MM.1S (cell line): Measurements from ENCODE around the gene NOB1.

Source experiments
- DNase-seq: peaks from one replicate; pipeline ENCODE4 v3.0.0-alpha.2; 2015
- H2AFZ ChIP-seq: fragments of 300-600 bp; sonication (generic); 2 replicates; pipeline ENCODE4 v1.6.0; 2016; ENCODE audit warnings: antibody characterized with exemption, low read length
- H3F3A ChIP-seq: fragments of 300-600 bp; sonication (generic); 2 replicates; pipeline ENCODE4 v1.6.1; 2016; ENCODE audit warnings: mild to moderate bottlenecking, antibody characterized with exemption, low read length, moderate library complexity, mixed read lengths; ENCODE audit not compliant: insufficient read depth
- H3K27ac ChIP-seq: fragments of 300-600 bp; sonication (generic); 2 replicates; pipeline ENCODE4 v1.5.1; 2016; ENCODE audit warnings: mild to moderate bottlenecking, low read length
- H3K27me3 ChIP-seq: fragments of 300-600 bp; sonication (generic); replicated peaks from 2 replicates; pipeline ENCODE4 v1.6.0; 2016; ENCODE audit warnings: low read length; ENCODE audit not compliant: insufficient read depth
- H3K36me3 ChIP-seq: fragments of 300-600 bp; sonication (generic); replicated peaks from 2 replicates; pipeline ENCODE4 v1.6.1; 2016; ENCODE audit warnings: mild to moderate bottlenecking, low read length, mixed read lengths; ENCODE audit not compliant: insufficient read depth
- H3K4me1 ChIP-seq: fragments of 300-600 bp; sonication (generic); 2 replicates; pipeline ENCODE4 v1.6.1; 2016; ENCODE audit warnings: low read length, mixed read lengths
- H3K4me2 ChIP-seq: fragments of 300-600 bp; sonication (generic); 2 replicates; pipeline ENCODE4 v1.6.0; 2016; ENCODE audit warnings: low read depth, low read length
- H3K4me3 ChIP-seq: fragments of 300-600 bp; sonication (generic); 2 replicates; pipeline ENCODE4 v1.5.1; 2016; ENCODE audit warnings: low read length, mixed read lengths
- H3K79me2 ChIP-seq: fragments of 300-600 bp; sonication (generic); 2 replicates; pipeline ENCODE4 v1.6.1; 2016; ENCODE audit warnings: mixed run types, low read length, mixed read lengths
- H3K9ac ChIP-seq: fragments of 300-600 bp; sonication (generic); 2 replicates; pipeline ENCODE4 v1.6.1; 2016; ENCODE audit warnings: low read length, mixed read lengths
- H3K9me2 ChIP-seq: fragments of 300-600 bp; sonication (generic); replicated peaks from 2 replicates; pipeline ENCODE4 v1.6.1; 2016; ENCODE audit warnings: mild to moderate bottlenecking, low read length, mixed read lengths; ENCODE audit not compliant: insufficient read depth
- H3K9me3 ChIP-seq: fragments of 300-600 bp; sonication (generic); replicated peaks from 2 replicates; pipeline ENCODE4 v1.6.1; 2016; ENCODE audit warnings: mild to moderate bottlenecking, low read length, mixed read lengths; ENCODE audit not compliant: insufficient read depth
- H4K20me1 ChIP-seq: fragments of 300-600 bp; sonication (generic); 2 replicates; pipeline ENCODE4 v1.6.1; 2016; ENCODE audit warnings: mild to moderate bottlenecking, low read length, moderate library complexity, mixed read lengths; ENCODE audit not compliant: insufficient read depth
- CTCF ChIP-seq: fragments of 300-600 bp; sonication (generic); IDR thresholded peaks from 2 replicates; pipeline ENCODE4 v1.5.1; 2016; ENCODE audit warnings: antibody characterized with exemption, low read length, mixed read lengths
- EZH2 ChIP-seq: fragments of 300-600 bp; sonication (generic); optimal IDR thresholded peaks from 2 replicates; pipeline ENCODE3; 2017; ENCODE audit warnings: low read depth, mild to moderate bottlenecking, antibody characterized with exemption, low read length, mixed read lengths
- EZH2phosphoT487 ChIP-seq: fragments of 300-600 bp; sonication (generic); IDR thresholded peaks from 2 replicates; pipeline ENCODE4 v1.6.1; 2018; ENCODE audit warnings: antibody characterized with exemption, low read length

The NOB1 gene

DNA sequence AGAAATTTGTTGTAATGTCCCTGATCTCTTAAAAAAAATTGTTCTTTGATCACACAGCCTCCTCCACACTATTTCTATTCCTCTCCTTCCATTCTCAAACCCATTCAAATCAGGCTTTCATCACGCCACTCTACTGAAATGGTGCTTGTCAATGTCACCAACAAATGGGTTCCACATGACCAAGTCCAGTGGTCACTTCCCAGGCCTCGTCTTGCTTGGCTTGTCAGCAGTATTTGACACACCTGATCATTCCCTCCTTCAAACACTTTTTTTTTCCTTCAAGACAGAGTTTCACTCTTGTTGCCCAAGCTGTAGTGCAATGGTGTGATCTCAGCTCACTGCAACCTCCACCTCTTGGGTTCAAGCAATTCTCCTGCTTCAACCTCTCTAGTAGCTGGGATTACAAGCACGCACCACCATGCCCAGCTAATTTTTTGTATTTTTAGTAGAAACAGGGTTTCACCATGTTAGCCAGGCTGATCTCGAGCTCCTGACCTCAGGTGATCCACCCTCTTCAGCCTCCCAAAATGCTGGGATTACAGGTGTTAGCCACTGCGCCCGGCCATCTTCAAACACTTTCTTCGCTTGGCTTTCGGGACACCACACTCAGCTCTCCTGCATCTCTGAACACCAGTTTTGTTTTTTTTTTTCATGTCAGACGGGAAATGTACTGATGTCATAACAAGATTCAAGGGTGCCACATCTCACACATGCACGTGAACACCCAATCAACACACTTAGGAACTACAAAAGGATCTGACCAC, 46.6 kb downstream of the NOB1 start:
- DNase-seq, result no peak
- Histone ChIP-seq H3K9me2 (no peaks in the 10 kb centered on the region), H4K20me1 (no peaks in the 10 kb centered on the region), H3F3A (no peaks in the 10 kb centered on the region), H2AFZ (no peak overlapping the region), H3K4me2 (no peak overlapping the region), H3K9ac (no peak overlapping the region), H3K27ac (no peak overlapping the region), H3K36me3 (no peaks in the 10 kb centered on the region), H3K9me3 (no peaks in the 10 kb centered on the region), H3K4me1 (no peaks in the 10 kb centered on the region), H3K27me3 (no peaks in the 10 kb centered on the region), H3K79me2 (no peaks in the 10 kb centered on the region), H3K4me3 (no peak overlapping the region)
- TF ChIP-seq EZH2phosphoT487 (no peak), CTCF (no peak), EZH2 (no peak)

DNA sequence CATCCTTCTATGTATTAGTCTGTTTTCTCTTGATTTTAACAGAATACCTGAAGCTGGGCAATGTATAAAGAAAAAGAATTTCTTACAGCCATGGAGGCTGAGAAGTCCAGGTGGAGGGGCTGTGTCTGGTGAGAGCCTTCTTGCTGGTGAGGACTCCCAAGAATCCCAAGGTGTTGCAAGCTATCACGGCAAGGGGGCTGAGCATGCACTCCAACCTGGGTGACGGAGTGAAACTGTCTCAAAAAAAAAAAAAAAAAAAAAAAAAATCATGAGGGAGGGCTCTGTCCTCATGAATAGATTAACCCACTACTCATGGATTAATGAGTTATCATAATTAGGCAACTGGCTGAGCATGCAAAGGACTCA, 47.8 kb downstream of the NOB1 start:
- H3K9me3 ChIP-seq, result no peaks in the 10 kb centered on the region
- H3K4me2 ChIP-seq, result no peak overlapping the region
- no peak overlapping the region for H3K4me3 ChIP-seq

DNA sequence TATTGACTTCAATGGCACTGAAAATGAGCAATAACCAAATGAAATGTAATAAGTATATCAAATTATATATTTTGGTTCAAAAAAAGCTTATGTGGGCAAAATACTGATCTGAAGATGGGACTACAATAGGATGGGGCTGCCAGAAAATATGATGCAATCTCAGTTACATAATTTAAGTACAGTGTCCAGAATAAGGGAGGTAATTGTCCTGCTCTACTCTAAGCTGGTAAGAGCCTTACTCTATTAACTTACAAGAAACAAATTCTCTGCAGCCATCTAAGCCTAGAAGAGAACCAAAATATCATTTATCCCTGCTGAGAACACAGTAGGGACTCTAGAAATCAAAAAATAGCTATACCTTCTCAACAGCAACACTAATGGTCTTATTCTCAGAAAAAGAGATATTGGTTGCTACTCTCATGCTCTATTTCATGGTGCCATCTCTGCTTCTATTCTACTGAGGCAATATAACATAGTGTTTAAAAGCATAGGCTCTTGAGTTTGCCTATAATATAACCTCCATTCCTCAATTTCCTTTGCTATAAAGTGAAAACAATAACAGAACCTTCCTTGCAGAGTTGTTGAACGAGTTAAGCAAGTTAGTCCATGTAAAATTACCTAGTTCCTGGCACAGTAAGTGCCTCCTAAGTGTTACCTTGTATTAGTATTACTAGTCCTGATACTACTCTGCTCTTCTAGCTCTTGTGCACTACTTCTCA, 48.3 kb downstream of the NOB1 start:
- no peaks in the 10 kb centered on the region for H3K4me1 ChIP-seq
- no peak overlapping the region for H3K9ac ChIP-seq
- no peak overlapping the region for H2AFZ ChIP-seq
- no peaks in the 10 kb centered on the region for H3K36me3 ChIP-seq
- H3F3A ChIP-seq, result no peaks in the 10 kb centered on the region
- no peaks in the 10 kb centered on the region for H4K20me1 ChIP-seq
- TF ChIP-seq EZH2 (no peak), EZH2phosphoT487 (no peak)
- no peak overlapping the region for H3K27ac ChIP-seq
- no peaks in the 10 kb centered on the region for H3K9me3 ChIP-seq
- no peak for DNase-seq
- no peak overlapping the region for H3K4me3 ChIP-seq
- no peaks in the 10 kb centered on the region for H3K79me2 ChIP-seq
- no peaks in the 10 kb centered on the region for H3K27me3 ChIP-seq
- H3K4me2 ChIP-seq, result no peak overlapping the region
- no peaks in the 10 kb centered on the region for H3K9me2 ChIP-seq

More for the DNA sequence above, 47.8 kb downstream of the NOB1 start:
- Histone ChIP-seq H4K20me1 (no peaks in the 10 kb centered on the region), H3F3A (no peaks in the 10 kb centered on the region), H2AFZ (no peak overlapping the region), H3K36me3 (no peaks in the 10 kb centered on the region), H3K4me1 (no peaks in the 10 kb centered on the region), H3K9ac (no peak overlapping the region), H3K27me3 (no peaks in the 10 kb centered on the region), H3K79me2 (no peaks in the 10 kb centered on the region), H3K9me2 (no peaks in the 10 kb centered on the region), H3K27ac (no peak overlapping the region)
- TF ChIP-seq EZH2, result no peak
- no peak for TF ChIP-seq CTCF
- no peak for TF ChIP-seq EZH2phosphoT487
- DNase-seq, result no peak

GRCh38 chr16:69703638-69704037, 51.1 kb downstream of the NOB1 start:
- H3K36me3 ChIP-seq, result no peaks in the 10 kb centered on the region
- no peaks in the 10 kb centered on the region for H3K79me2 ChIP-seq
- no peaks in the 10 kb centered on the region for H3F3A ChIP-seq

More at GRCh38 chr16:69703638-69704037, 51.1 kb downstream of the NOB1 start:
- H3K4me2 ChIP-seq, result no peak overlapping the region
- H3K9me2 ChIP-seq, result no peaks in the 10 kb centered on the region
- H3K27me3 ChIP-seq, result no peaks in the 10 kb centered on the region
- no peak for DNase-seq
- no peak overlapping the region for H2AFZ ChIP-seq
- H3K27ac ChIP-seq, result no peak overlapping the region
- TF ChIP-seq CTCF, result no peak
- TF ChIP-seq EZH2phosphoT487, result no peak
- TF ChIP-seq EZH2, result no peak
- no peaks in the 10 kb centered on the region for H3K9me3 ChIP-seq
- no peaks in the 10 kb centered on the region for H3K4me1 ChIP-seq
- no peak overlapping the region for H3K9ac ChIP-seq
- H4K20me1 ChIP-seq, result no peaks in the 10 kb centered on the region
- no peak overlapping the region for H3K4me3 ChIP-seq
